HepG2 (cell line): ENCODE data around the gene OR6A2. TPM values are rescaled to one million over a fixed set of nuclear protein-coding genes. Genes with fewer than 3 reads are reported as not detected.

ENCODE experiments used
- ATAC-seq: fragments of 200-7000 bp; cut with Tn5 transposase; 3 replicates; pipeline ENCODE4 v1.9.1; 2020; ENCODE audit warnings: mild to moderate bottlenecking, moderate library complexity
- BruUV-seq: library from RNA; stranded (reverse); fragments of 400-500 nt; replicated peaks from 2 replicates; lab custom pipeline; 2021; lab: Mats Ljungman, UMichigan
- CTCF ChIA-PET: fragments of 300-600 bp; formaldehyde crosslinking; extraction: SDS; loops from one replicate; lab custom pipeline; 2021; ENCODE audit warnings: low total read pairs, inconsistent platforms, low intra/inter-chr PET ratio; lab: Yijun Ruan, JAX
- POLR2A ChIA-PET: fragments of 350-600 bp; sonication (Branson Sonifier 250); formaldehyde crosslinking; loops from one replicate; lab custom pipeline; 2020; ENCODE audit warnings: antibody characterized with exemption, inconsistent platforms; lab: Yijun Ruan, JAX
- DNase-seq: peaks from one replicate; pipeline ENCODE4 v3.0.0-alpha.2; 2015; ENCODE audit warnings: low spot score
- FAIRE-seq: peaks from 3 replicates; lab custom pipeline; 2011; peaks lifted over from hg19 to GRCh38; lab: Jason Lieb, UNC
- H2AFZ ChIP-seq: one replicate; pipeline ENCODE4 v1.6.1; 2011; ENCODE audit warnings: low read length, inconsistent platforms
- H3K27ac ChIP-seq: fragments of 300-600 bp; 3 replicates; pipeline ENCODE4 v1.8.0; 2011; ENCODE audit warnings: mixed run types, mild to moderate bottlenecking, mixed read lengths, low read length, inconsistent platforms; ENCODE audit not compliant: insufficient read depth; ENCODE audit errors: extremely low read length
- H3K27me3 ChIP-seq, 2 experiments: fragments of 200-600 bp in 1 of 2; 2 replicates in 1 of 2; 3 replicates in 1 of 2; pipeline versions ENCODE4 v1.6.0 to v1.8.0; 2011; ENCODE audit warnings: low read length in 2 of 2, mild to moderate bottlenecking in 2 of 2, moderate library complexity in 2 of 2, inconsistent platforms in 1 of 2; ENCODE audit not compliant: insufficient read depth in 2 of 2, control insufficient read depth in 1 of 2
- H3K36me3 ChIP-seq, 2 experiments: fragments of 200-600 bp in 1 of 2; replicated peaks in 1 of 2; 2 replicates in 1 of 2; 3 replicates in 1 of 2; pipeline versions ENCODE4 v1.5.1 to v1.8.0; 2011; ENCODE audit warnings: low read length in 2 of 2, inconsistent platforms in 1 of 2; ENCODE audit not compliant: insufficient read depth in 2 of 2, control insufficient read depth in 1 of 2
- H3K4me1 ChIP-seq: 2 replicates; pipeline ENCODE4 v1.5.1; 2012; ENCODE audit warnings: low read length, inconsistent platforms; ENCODE audit not compliant: insufficient read depth
- H3K4me2 ChIP-seq: 2 replicates; pipeline ENCODE4 v1.6.0; 2011; ENCODE audit warnings: low read depth, low read length, inconsistent platforms
- H3K4me3 ChIP-seq, 3 experiments: fragments of 200-600 bp in 1 of 3; sonication (generic), shearing (Covaris generic) in 1 of 3; replicated peaks in 1 of 3; 2 replicates each; pipeline ENCODE4 v1.5.1; 2011 to 2016; ENCODE audit warnings: low read length in 3 of 3, inconsistent platforms in 2 of 3, low read depth in 2 of 3, mild to moderate bottlenecking in 2 of 3, control low read depth in 1 of 3, mixed read lengths in 1 of 3; ENCODE audit not compliant: insufficient read depth in 1 of 3
- H3K79me2 ChIP-seq: one replicate; pipeline ENCODE4 v1.6.1; 2011; ENCODE audit warnings: low read length, inconsistent platforms; ENCODE audit not compliant: insufficient read depth
- H3K9ac ChIP-seq: 2 replicates; pipeline ENCODE4 v1.6.0; 2011; ENCODE audit warnings: mild to moderate bottlenecking, low read depth, low read length, inconsistent platforms; ENCODE audit not compliant: insufficient read depth
- H3K9me3 ChIP-seq: 2 replicates; pipeline ENCODE4 v1.5.1; 2012; ENCODE audit warnings: mild to moderate bottlenecking, low read length
- H4K20me1 ChIP-seq: 2 replicates; pipeline ENCODE4 v1.6.0; 2011; ENCODE audit warnings: inconsistent platforms, mild to moderate bottlenecking, low read length, moderate library complexity; ENCODE audit not compliant: insufficient read depth
- CENPX ChIP-seq: sonication (generic); formaldehyde crosslinking; IDR thresholded peaks from 2 replicates; pipeline ENCODE4 v1.9.0; 2021; ENCODE audit warnings: mild to moderate bottlenecking, missing genetic modification reagents, moderate library complexity
- FIP1L1 ChIP-seq: fragments of 200-400 bp; formaldehyde crosslinking; IDR thresholded peaks from 2 replicates; pipeline ENCODE4 v1.6.1; 2018; ENCODE audit warnings: low read depth, mild to moderate bottlenecking, low read length, moderate library complexity, borderline replicate concordance; ENCODE audit not compliant: insufficient read depth
- HMG20A ChIP-seq: IDR thresholded peaks from 2 replicates; pipeline ENCODE4 v1.6.1; 2016; ENCODE audit warnings: borderline replicate concordance
- KLF15 ChIP-seq: sonication (generic); formaldehyde crosslinking; IDR thresholded peaks from 2 replicates; pipeline ENCODE4 v1.8.1; 2023; ENCODE audit warnings: borderline replicate concordance, mild to moderate bottlenecking, inconsistent platforms, missing genetic modification reagents, mixed read lengths
- RERE ChIP-seq: IDR thresholded peaks from 2 replicates; pipeline ENCODE4 v1.6.1; 2016; ENCODE audit warnings: low read depth, missing genetic modification reagents, missing compliant biosample characterization
- SMC3 ChIP-seq: IDR thresholded peaks from 2 replicates; pipeline ENCODE4 v1.6.1; 2011; ENCODE audit warnings: low read length, improper control_type of control experiment
- STAG1 ChIP-seq: sonication (generic); formaldehyde crosslinking; IDR thresholded peaks from 2 replicates; pipeline ENCODE4 v1.4.0; 2020; ENCODE audit warnings: missing genetic modification reagents
- TCF7L2 ChIP-seq: IDR thresholded peaks from 2 replicates; pipeline ENCODE4 v1.6.1; 2011; ENCODE audit warnings: mild to moderate bottlenecking, low read depth, low read length, moderate library complexity
- ZNF335 ChIP-seq: sonication (generic); formaldehyde crosslinking; IDR thresholded peaks from 2 replicates; pipeline ENCODE4 v1.4.0; 2020; ENCODE audit warnings: missing genetic modification reagents
- WGBS: methylation state at CpG from one replicate; pipeline ENCODE4 v1.1.6; 2017; ENCODE audit warnings: low lambda C conversion rate; 5-methylcytosine and 5-hydroxymethylcytosine counted together
- in situ Hi-C: cut with HindIII; loops from 2 replicates; pipeline ENCODE4 v1.10.0; 2017; ENCODE audit warnings: low pct_unique_long_range_greater_than_20kb; ENCODE audit not compliant: extremely low pct_ligation_motif_present
- intact Hi-C: fragments of 100-400 bp; cut with micrococcal nuclease; formaldehyde crosslinking; loops from one replicate; pipeline ENCODE4 v1.10.0; 2022; ENCODE audit not compliant: unreplicated experiment
- polyA plus RNA-seq, 8 experiments: library from polyadenylated mRNA; depleted of rRNA in 3 of 8; stranded (reverse) in 7 of 8; unstranded in 1 of 8; fragments of >200 nt; fragmentation: Illumina TruSeq in 4 of 8; extraction: Trizol in 4 of 8; gene quantifications; 2 replicates each; pipeline versions ENCODE4 v1.2.1 to v1.2.3, GENCODE V29; 2011 to 2016; ENCODE audit warnings: low read depth in 4 of 8, missing spikeins in 1 of 8, mixed read lengths in 1 of 8; ENCODE audit not compliant: insufficient read depth in 1 of 8
- total RNA-seq, 5 experiments: library from RNA; depleted of rRNA; stranded (reverse); fragments of >200 nt; fragmentation: Illumina TruSeq; extraction: Trizol; gene quantifications; 2 replicates each; pipeline ENCODE4 v1.2.3, GENCODE V29; 2016; ENCODE audit warnings: low read depth in 1 of 5
- TF ChIP-seq, protein P1 (sequence below): sonication (generic); formaldehyde crosslinking; conservative IDR thresholded peaks from 2 replicates; pipeline ENCODE4 v1.5.0; 2020; ENCODE audit warnings: missing genetic modification reagents
- TF ChIP-seq, protein P2 (sequence below): sonication (generic); formaldehyde crosslinking; IDR thresholded peaks from 2 replicates; pipeline ENCODE4 v1.5.0; 2020; ENCODE audit warnings: mild to moderate bottlenecking, missing genetic modification reagents, moderate library complexity

OR6A2 gene
- total and polyA plus RNA-seq, 2 of the 13 experiments (the other 11 are each of a cell fraction or from before 2014, with no cell fraction given) = not detected

- no peak for TF ChIP-seq TCF7L2
- TF ChIP-seq KLF15 (CRISPR knock-in tag) = no peak
- peak; percentile 56 for TF ChIP-seq STAG1 (CRISPR knock-in tag)
- TF ChIP-seq SMC3 = peak; percentile 47; the same call in 1 of the 2 replicates
- no peak for TF ChIP-seq ZNF335 (CRISPR knock-in tag)
- TF ChIP-seq, protein P1, sequence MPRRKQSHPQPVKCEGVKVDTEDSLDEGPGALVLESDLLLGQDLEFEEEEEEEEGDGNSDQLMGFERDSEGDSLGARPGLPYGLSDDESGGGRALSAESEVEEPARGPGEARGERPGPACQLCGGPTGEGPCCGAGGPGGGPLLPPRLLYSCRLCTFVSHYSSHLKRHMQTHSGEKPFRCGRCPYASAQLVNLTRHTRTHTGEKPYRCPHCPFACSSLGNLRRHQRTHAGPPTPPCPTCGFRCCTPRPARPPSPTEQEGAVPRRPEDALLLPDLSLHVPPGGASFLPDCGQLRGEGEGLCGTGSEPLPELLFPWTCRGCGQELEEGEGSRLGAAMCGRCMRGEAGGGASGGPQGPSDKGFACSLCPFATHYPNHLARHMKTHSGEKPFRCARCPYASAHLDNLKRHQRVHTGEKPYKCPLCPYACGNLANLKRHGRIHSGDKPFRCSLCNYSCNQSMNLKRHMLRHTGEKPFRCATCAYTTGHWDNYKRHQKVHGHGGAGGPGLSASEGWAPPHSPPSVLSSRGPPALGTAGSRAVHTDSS (CRISPR knock-in tag) = no peak
- no peak for TF ChIP-seq CENPX (CRISPR knock-in tag)
- no peak for TF ChIP-seq RERE
- no peak for TF ChIP-seq FIP1L1
- no peak for TF ChIP-seq HMG20A
- TF ChIP-seq, protein P2, sequence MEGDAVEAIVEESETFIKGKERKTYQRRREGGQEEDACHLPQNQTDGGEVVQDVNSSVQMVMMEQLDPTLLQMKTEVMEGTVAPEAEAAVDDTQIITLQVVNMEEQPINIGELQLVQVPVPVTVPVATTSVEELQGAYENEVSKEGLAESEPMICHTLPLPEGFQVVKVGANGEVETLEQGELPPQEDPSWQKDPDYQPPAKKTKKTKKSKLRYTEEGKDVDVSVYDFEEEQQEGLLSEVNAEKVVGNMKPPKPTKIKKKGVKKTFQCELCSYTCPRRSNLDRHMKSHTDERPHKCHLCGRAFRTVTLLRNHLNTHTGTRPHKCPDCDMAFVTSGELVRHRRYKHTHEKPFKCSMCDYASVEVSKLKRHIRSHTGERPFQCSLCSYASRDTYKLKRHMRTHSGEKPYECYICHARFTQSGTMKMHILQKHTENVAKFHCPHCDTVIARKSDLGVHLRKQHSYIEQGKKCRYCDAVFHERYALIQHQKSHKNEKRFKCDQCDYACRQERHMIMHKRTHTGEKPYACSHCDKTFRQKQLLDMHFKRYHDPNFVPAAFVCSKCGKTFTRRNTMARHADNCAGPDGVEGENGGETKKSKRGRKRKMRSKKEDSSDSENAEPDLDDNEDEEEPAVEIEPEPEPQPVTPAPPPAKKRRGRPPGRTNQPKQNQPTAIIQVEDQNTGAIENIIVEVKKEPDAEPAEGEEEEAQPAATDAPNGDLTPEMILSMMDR (CRISPR knock-in tag) = peak; percentile 81
- BruUV-seq = no TSS peak
- Histone ChIP-seq H3K79me2 (no peaks in the 10 kb centered on the region), H3K4me1 (no peaks in the 10 kb centered on the region), H3K9me3 (no peaks in the 10 kb centered on the region), H3K27me3 (no peaks in the 10 kb centered on the region; a peak in 1 of 5 replicates), H4K20me1 (no peaks in the 10 kb centered on the region), H3K27ac (no peak overlapping the region), H3K9ac (no peak overlapping the region), H2AFZ (no peak overlapping the region), H3K36me3 (no peaks in the 10 kb centered on the region), H3K4me3 (no peak overlapping the region), H3K4me2 (no peak overlapping the region)
- POLR2A ChIA-PET = no interaction called here
- in situ Hi-C loops = no loop called here
- ATAC-seq (peak; percentile 87), DNase-seq (peak; percentile 48), FAIRE-seq (peak; percentile 12)
- 0% methylated on average over 2 of the region's 6 CpGs for WGBS
- intact Hi-C loops = no loop called here
- CTCF ChIA-PET = no interaction called here
Measured at GRCh38 chr11:6812390-6813005, 13.0 kb upstream of the OR6A2 start.
